NCI-H748 (cell line): ENCODE results near the gene SLC38A10.

Source experiments
- DNase-seq: peaks from one replicate; lab custom pipeline; 2025; ENCODE audit not compliant: unreplicated experiment; lab: John Stamatoyannopoulos, UW

The SLC38A10 gene

GRCh38 chr17:81331527-81332043 lies 36.5 kb upstream of the SLC38A10 start:
- no peak for DNase-seq

- DNase-seq, result no peak
These were observed 35.8 kb upstream of the SLC38A10 start for GRCh38 chr17:81330884-81331245.

GRCh38 chr17:81329927-81330883 lies 35.1 kb upstream of the SLC38A10 start:
- no peak for DNase-seq

- DNase-seq, result peak; percentile 17
These were observed 34.1 kb upstream of the SLC38A10 start for GRCh38 chr17:81328978-81329926.

- no peak for DNase-seq
These were observed 33.4 kb upstream of the SLC38A10 start for GRCh38 chr17:81328489-81328888.

- DNase-seq, result no peak
These were observed 30.7 kb upstream of the SLC38A10 start for GRCh38 chr17:81325714-81326358.

- no peak for DNase-seq
These were observed 30.0 kb upstream of the SLC38A10 start for GRCh38 chr17:81324851-81325713.

- no peak for DNase-seq
These were observed 29.2 kb upstream of the SLC38A10 start for GRCh38 chr17:81324177-81324850.

- no peak for DNase-seq
These were observed 28.3 kb upstream of the SLC38A10 start for GRCh38 chr17:81323411-81323868.

- DNase-seq, result no peak
These were observed 27.9 kb upstream of the SLC38A10 start for GRCh38 chr17:81323083-81323369.

- peak; percentile 18 for DNase-seq
These were observed 27.4 kb upstream of the SLC38A10 start for GRCh38 chr17:81322271-81323082.

GRCh38 chr17:81317961-81318605 lies 23.0 kb upstream of the SLC38A10 start:
- peak; percentile 7 for DNase-seq

GRCh38 chr17:81317530-81317821 lies 22.4 kb upstream of the SLC38A10 start:
- no peak for DNase-seq

GRCh38 chr17:81315885-81316391 lies 20.8 kb upstream of the SLC38A10 start:
- DNase-seq, result no peak

- no peak for DNase-seq
These were observed 20.2 kb upstream of the SLC38A10 start for GRCh38 chr17:81315129-81315884.

- no peak for DNase-seq
These were observed 19.4 kb upstream of the SLC38A10 start for GRCh38 chr17:81314398-81315081.
